Upper lobe of left lung (tissue), 4 donors: ENCODE results near the gene ZDHHC14.

Experiments
- EP300 ChIP-seq, 4 donors: sonication (generic); formaldehyde crosslinking; IDR thresholded peaks; one replicate each; pipeline ENCODE4 v1.5.1; 2017; ENCODE audit warnings: antibody characterized with exemption in 4 of 4, control low read depth in 2 of 4
- POLR2A ChIP-seq, 4 donors: fragments of 450-650 bp; IDR thresholded peaks; one replicate each; pipeline ENCODE4 v1.5.1; 2016 to 2017; ENCODE audit warnings: antibody characterized with exemption in 4 of 4, mild to moderate bottlenecking in 2 of 4
- TF ChIP-seq, protein P1 (sequence below), 6 experiments: fragments of 450-650 bp in 4 of 6; fragments of 200-600 bp in 2 of 6; sonication (generic) in 2 of 6; IDR thresholded peaks; one replicate each; pipeline ENCODE4 v1.5.1; 2016 to 2019; ENCODE audit warnings: antibody characterized with exemption in 6 of 6

DNA sequence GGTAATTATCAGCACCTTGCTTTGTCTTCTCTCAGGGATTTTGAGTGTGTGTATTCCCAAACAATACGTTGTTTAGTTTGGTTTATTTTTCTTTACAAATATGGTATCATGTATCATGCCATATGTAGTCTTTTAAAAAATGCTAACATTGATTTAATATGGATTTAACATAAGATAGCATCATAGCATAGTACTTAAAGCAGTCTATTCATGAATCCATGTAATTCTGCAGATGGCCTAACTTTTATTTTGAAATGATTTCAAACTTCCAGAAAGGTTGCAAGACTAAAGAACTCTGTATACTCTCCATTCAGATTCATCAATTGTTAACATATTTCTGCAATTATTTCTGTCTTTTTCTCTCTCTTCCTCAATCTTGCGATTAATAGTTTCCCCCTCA lies 7.9 kb downstream of the ZDHHC14 start:
- TF ChIP-seq, protein P1, sequence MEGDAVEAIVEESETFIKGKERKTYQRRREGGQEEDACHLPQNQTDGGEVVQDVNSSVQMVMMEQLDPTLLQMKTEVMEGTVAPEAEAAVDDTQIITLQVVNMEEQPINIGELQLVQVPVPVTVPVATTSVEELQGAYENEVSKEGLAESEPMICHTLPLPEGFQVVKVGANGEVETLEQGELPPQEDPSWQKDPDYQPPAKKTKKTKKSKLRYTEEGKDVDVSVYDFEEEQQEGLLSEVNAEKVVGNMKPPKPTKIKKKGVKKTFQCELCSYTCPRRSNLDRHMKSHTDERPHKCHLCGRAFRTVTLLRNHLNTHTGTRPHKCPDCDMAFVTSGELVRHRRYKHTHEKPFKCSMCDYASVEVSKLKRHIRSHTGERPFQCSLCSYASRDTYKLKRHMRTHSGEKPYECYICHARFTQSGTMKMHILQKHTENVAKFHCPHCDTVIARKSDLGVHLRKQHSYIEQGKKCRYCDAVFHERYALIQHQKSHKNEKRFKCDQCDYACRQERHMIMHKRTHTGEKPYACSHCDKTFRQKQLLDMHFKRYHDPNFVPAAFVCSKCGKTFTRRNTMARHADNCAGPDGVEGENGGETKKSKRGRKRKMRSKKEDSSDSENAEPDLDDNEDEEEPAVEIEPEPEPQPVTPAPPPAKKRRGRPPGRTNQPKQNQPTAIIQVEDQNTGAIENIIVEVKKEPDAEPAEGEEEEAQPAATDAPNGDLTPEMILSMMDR (IDR thresholded peaks at IDR 0.05) = no peak
- TF ChIP-seq POLR2A (IDR thresholded peaks at IDR 0.05) = no peak
- no peak for TF ChIP-seq EP300 (IDR thresholded peaks at IDR 0.05)
